ENCODE data around the gene KCP.

The KCP gene

GRCh38 chr7:128853799-128854198, 56.7 kb downstream of the KCP start:
- TF ChIP-seq PKNOX1 (IDR thresholded peaks at IDR 0.05): no peak
- ChIA-PET POLR2A (no interaction called here), CTCF (no interaction called here)
- no peak for DNase-seq (ENCODE audit: extremely low spot score)

GRCh38 chr7:128852537-128853254, 57.8 kb downstream of the KCP start:
- ChIA-PET POLR2A (no interaction called here), CTCF (no interaction called here)
- TF ChIP-seq NFRKB (IDR thresholded peaks at IDR 0.05): no peak
- no peak for TF ChIP-seq TARDBP (IDR thresholded peaks at IDR 0.05)

GRCh38 chr7:128849804-128850490, 60.6 kb downstream of the KCP start:
- DNase-seq (ENCODE audit: extremely low spot score): no peak
- POLR2A ChIA-PET: interaction anchor here (0.9 kb wide), 1 partner anchor 13 kb away, joined by 3 read pairs; no protein-coding TSS in a partner anchor
- TF ChIP-seq ARNT (IDR thresholded peaks at IDR 0.05): no peak
- no peak for TF ChIP-seq ELF4 (IDR thresholded peaks at IDR 0.05)
- TF ChIP-seq HDGF (IDR thresholded peaks at IDR 0.05; ENCODE audit: borderline replicate concordance): no peak
- no peak for TF ChIP-seq SP1 (IDR thresholded peaks at IDR 0.05)
- no peak for TF ChIP-seq ZNF384 (IDR thresholded peaks at IDR 0.05)
- no peak for TF ChIP-seq TARDBP (IDR thresholded peaks at IDR 0.05)
- no peak for TF ChIP-seq SUZ12 (IDR thresholded peaks at IDR 0.05)
- no peak for TF ChIP-seq CTBP1 (IDR thresholded peaks at IDR 0.05; ENCODE audit: borderline replicate concordance)
- CTCF ChIA-PET: no interaction called here

More at GRCh38 chr7:128852537-128853254, 57.8 kb downstream of the KCP start:
- no peak for DNase-seq (ENCODE audit: extremely low spot score)

GRCh38 chr7:128849156-128849515, 61.4 kb downstream of the KCP start:
- no peak for DNase-seq (ENCODE audit: extremely low spot score)
- TF ChIP-seq LEF1 (IDR thresholded peaks at IDR 0.05; ENCODE audit: borderline replicate concordance) (no peak), FOXK2 (IDR thresholded peaks at IDR 0.05) (no peak), ARNT (IDR thresholded peaks at IDR 0.05) (no peak), ELF4 (IDR thresholded peaks at IDR 0.05) (no peak), SP1 (IDR thresholded peaks at IDR 0.05) (no peak), TARDBP (IDR thresholded peaks at IDR 0.05) (no peak), ZNF384 (IDR thresholded peaks at IDR 0.05) (no peak), FOXM1 (IDR thresholded peaks at IDR 0.05; ENCODE audit: borderline replicate concordance) (no peak), CTBP1 (IDR thresholded peaks at IDR 0.05; ENCODE audit: borderline replicate concordance) (no peak), SUZ12 (IDR thresholded peaks at IDR 0.05) (no peak), PKNOX1 (IDR thresholded peaks at IDR 0.05) (no peak), BHLHE40 (IDR thresholded peaks at IDR 0.05; ENCODE audit: borderline replicate concordance) (no peak), L3MBTL2 (conservative IDR thresholded peaks at IDR 0.05) (no peak), HDGF (IDR thresholded peaks at IDR 0.05; ENCODE audit: borderline replicate concordance) (no peak), NFRKB (IDR thresholded peaks at IDR 0.05) (no peak), FOXA1 (IDR thresholded peaks at IDR 0.05) (no peak)
- CTCF ChIA-PET: no interaction called here
- POLR2A ChIA-PET: no interaction called here

- TF ChIP-seq FOXK2 (IDR thresholded peaks at IDR 0.05) (no peak), ZNF384 (IDR thresholded peaks at IDR 0.05) (no peak), ARNT (IDR thresholded peaks at IDR 0.05) (no peak), TARDBP (IDR thresholded peaks at IDR 0.05) (no peak), ELF4 (IDR thresholded peaks at IDR 0.05) (no peak), BHLHE40 (IDR thresholded peaks at IDR 0.05; ENCODE audit: borderline replicate concordance) (no peak), FOXM1 (IDR thresholded peaks at IDR 0.05; ENCODE audit: borderline replicate concordance) (no peak), CTBP1 (IDR thresholded peaks at IDR 0.05; ENCODE audit: borderline replicate concordance) (no peak)
- CTCF ChIA-PET: no interaction called here
- POLR2A ChIA-PET: no interaction called here
Observed at GRCh38 chr7:128848289-128849155, 62.0 kb downstream of the KCP start.

GRCh38 chr7:128847721-128848211, 62.7 kb downstream of the KCP start:
- DNase-seq (ENCODE audit: extremely low spot score): no peak
- ChIA-PET CTCF (no interaction called here), POLR2A (no interaction called here)
- no peak for TF ChIP-seq FOXK2 (IDR thresholded peaks at IDR 0.05)
- no peak for TF ChIP-seq ARNT (IDR thresholded peaks at IDR 0.05)

More at GRCh38 chr7:128848289-128849155, 62.0 kb downstream of the KCP start:
- DNase-seq (ENCODE audit: extremely low spot score): no peak
